HUES48 (cell line): ENCODE results near the gene ADAMTS20.
A peak's percentile ranks its signal among the peaks of the same experiment; 100 is the strongest.

Source experiments
- H3K27ac ChIP-seq: one replicate; pipeline ENCODE4 v1.7.0; 2013; ENCODE audit warnings: low read depth, low read length, inconsistent platforms
- H3K27me3 ChIP-seq: 2 replicates; pipeline ENCODE4 v1.6.1; 2013; ENCODE audit warnings: mild to moderate bottlenecking, low read length; ENCODE audit not compliant: control insufficient read depth, insufficient read depth
- H3K36me3 ChIP-seq: 2 replicates; pipeline ENCODE4 v1.6.1; 2013; ENCODE audit warnings: low read length; ENCODE audit not compliant: control insufficient read depth, insufficient read depth
- H3K4me1 ChIP-seq: 2 replicates; pipeline ENCODE4 v1.6.1; 2013; ENCODE audit warnings: mild to moderate bottlenecking, low read length; ENCODE audit not compliant: control insufficient read depth, insufficient read depth
- H3K4me3 ChIP-seq: 2 replicates; pipeline ENCODE4 v1.5.1; 2013; ENCODE audit warnings: mild to moderate bottlenecking, low read depth, low read length
- H3K9ac ChIP-seq: 2 replicates; pipeline ENCODE4 v1.6.1; 2013; ENCODE audit warnings: mild to moderate bottlenecking, low read depth, low read length, moderate library complexity
- H3K9me3 ChIP-seq: 2 replicates; pipeline ENCODE4 v1.6.1; 2013; ENCODE audit warnings: low read length; ENCODE audit not compliant: control insufficient read depth, insufficient read depth

The ADAMTS20 gene

GRCh38 chr12:43551971-43552559 is at the start of gene ADAMTS20:
Gene ADAMTS20 (minus strand): TSS chr12:43552203. CDS start chr12:43551921, 282 bp downstream.
- peaks cover 38% of the 10 kb centered on the region for H3K27me3 ChIP-seq
- H3K9me3 ChIP-seq = no peaks in the 10 kb centered on the region
- no peak within 1 kb of the TSS for H3K9ac ChIP-seq
- H3K4me3 ChIP-seq = peak within 1 kb of the TSS; percentile 78
- peak within 1 kb of the TSS; percentile 35 for H3K27ac ChIP-seq
- H3K4me1 ChIP-seq = peaks cover 7% of the 10 kb centered on the region; the same call in 1 of the 2 replicates
- H3K36me3 ChIP-seq = peaks cover 4% of the 10 kb centered on the region; the same call in 1 of the 2 replicates

- Histone ChIP-seq H3K27me3 (no peaks in the 10 kb centered on the region), H3K4me1 (0 out of 2 replicates have a peak, but pooled peaks cover 5% of the 10 kb centered on the region), H3K4me3 (no peak overlapping the region), H3K27ac (no peak overlapping the region), H3K36me3 (no peaks in the 10 kb centered on the region), H3K9ac (no peak overlapping the region), H3K9me3 (no peaks in the 10 kb centered on the region)
These were observed 47.7 kb upstream of the ADAMTS20 start for GRCh38 chr12:43599708-43600107.

- Histone ChIP-seq H3K4me1 (0 out of 2 replicates have a peak, but pooled peaks cover 5% of the 10 kb centered on the region), H3K27me3 (no peaks in the 10 kb centered on the region), H3K27ac (no peak overlapping the region), H3K36me3 (no peaks in the 10 kb centered on the region), H3K9me3 (no peaks in the 10 kb centered on the region), H3K4me3 (no peak overlapping the region), H3K9ac (no peak overlapping the region)
These were observed 47.1 kb upstream of the ADAMTS20 start for GRCh38 chr12:43599066-43599465.

GRCh38 chr12:43590307-43590706 is 38.3 kb upstream of the ADAMTS20 start:
- no peak overlapping the region for H3K27ac ChIP-seq
- no peaks in the 10 kb centered on the region for H3K36me3 ChIP-seq
- no peaks in the 10 kb centered on the region for H3K9me3 ChIP-seq
- H3K9ac ChIP-seq = no peak overlapping the region
- H3K4me1 ChIP-seq = no peaks in the 10 kb centered on the region
- no peaks in the 10 kb centered on the region for H3K27me3 ChIP-seq
- H3K4me3 ChIP-seq = no peak overlapping the region

- H3K9ac ChIP-seq = no peak overlapping the region
- no peak overlapping the region for H3K4me3 ChIP-seq
- H3K9me3 ChIP-seq = no peaks in the 10 kb centered on the region
- H3K27me3 ChIP-seq = no peaks in the 10 kb centered on the region
- H3K27ac ChIP-seq = no peak overlapping the region
- no peaks in the 10 kb centered on the region for H3K4me1 ChIP-seq
- H3K36me3 ChIP-seq = no peaks in the 10 kb centered on the region
These were observed 34.7 kb upstream of the ADAMTS20 start for GRCh38 chr12:43586646-43587245.

- Histone ChIP-seq H3K36me3 (no peaks in the 10 kb centered on the region), H3K9me3 (no peaks in the 10 kb centered on the region), H3K4me1 (no peaks in the 10 kb centered on the region), H3K9ac (no peak overlapping the region), H3K27ac (no peak overlapping the region), H3K4me3 (no peak overlapping the region), H3K27me3 (no peaks in the 10 kb centered on the region)
These were observed 33.7 kb upstream of the ADAMTS20 start for GRCh38 chr12:43585676-43586075.

GRCh38 chr12:43580601-43581000 is 28.6 kb upstream of the ADAMTS20 start:
- Histone ChIP-seq H3K27me3 (no peaks in the 10 kb centered on the region), H3K27ac (no peak overlapping the region), H3K9me3 (no peaks in the 10 kb centered on the region), H3K4me3 (no peak overlapping the region), H3K9ac (no peak overlapping the region), H3K4me1 (no peaks in the 10 kb centered on the region), H3K36me3 (no peaks in the 10 kb centered on the region)

GRCh38 chr12:43579206-43579605 is 27.2 kb upstream of the ADAMTS20 start:
- H3K4me1 ChIP-seq = no peaks in the 10 kb centered on the region
- no peak overlapping the region for H3K9ac ChIP-seq
- no peak overlapping the region for H3K27ac ChIP-seq
- H3K36me3 ChIP-seq = no peaks in the 10 kb centered on the region
- H3K9me3 ChIP-seq = no peaks in the 10 kb centered on the region
- no peaks in the 10 kb centered on the region for H3K27me3 ChIP-seq
- no peak overlapping the region for H3K4me3 ChIP-seq

GRCh38 chr12:43578782-43579181 is 26.8 kb upstream of the ADAMTS20 start:
- no peak overlapping the region for H3K9ac ChIP-seq
- H3K27ac ChIP-seq = no peak overlapping the region
- H3K27me3 ChIP-seq = no peaks in the 10 kb centered on the region
- no peaks in the 10 kb centered on the region for H3K4me1 ChIP-seq
- H3K4me3 ChIP-seq = no peak overlapping the region
- H3K36me3 ChIP-seq = no peaks in the 10 kb centered on the region
- H3K9me3 ChIP-seq = no peaks in the 10 kb centered on the region

GRCh38 chr12:43577381-43577780 is 25.4 kb upstream of the ADAMTS20 start:
- H3K27ac ChIP-seq = no peak overlapping the region
- H3K27me3 ChIP-seq = no peaks in the 10 kb centered on the region
- H3K36me3 ChIP-seq = no peaks in the 10 kb centered on the region
- no peak overlapping the region for H3K9ac ChIP-seq
- no peaks in the 10 kb centered on the region for H3K9me3 ChIP-seq
- H3K4me3 ChIP-seq = no peak overlapping the region
- no peaks in the 10 kb centered on the region for H3K4me1 ChIP-seq

GRCh38 chr12:43576162-43576561 is 24.2 kb upstream of the ADAMTS20 start:
- no peaks in the 10 kb centered on the region for H3K27me3 ChIP-seq
- H3K9ac ChIP-seq = no peak overlapping the region
- no peaks in the 10 kb centered on the region for H3K36me3 ChIP-seq
- no peak overlapping the region for H3K27ac ChIP-seq
- no peak overlapping the region for H3K4me3 ChIP-seq
- no peaks in the 10 kb centered on the region for H3K4me1 ChIP-seq
- no peaks in the 10 kb centered on the region for H3K9me3 ChIP-seq
